Activated T-cell treated with anti-CD3 and anti-CD28 coated beads, Interleukin-2, amount 50 U/mL, for 24 hours (primary cell): Measurements from ENCODE around the gene TLE7.
A peak's percentile ranks its signal among the peaks of the same experiment; 100 is the strongest.

Source experiments
- DNase-seq: peaks from one replicate; pipeline ENCODE4 v3.0.0-alpha.2; 2020
- H3K27ac Mint-ChIP-seq: 2 replicates; pipeline ENCODE4 v1.8.0; 2020; ENCODE audit warnings: mild to moderate bottlenecking, mixed read lengths
- H3K27me3 Mint-ChIP-seq: 2 replicates; pipeline ENCODE4 v1.8.0; 2020; ENCODE audit warnings: mixed read lengths
- H3K36me3 Mint-ChIP-seq: 2 replicates; pipeline ENCODE4 v1.8.0; 2020; ENCODE audit warnings: low read depth, mixed read lengths
- H3K4me1 Mint-ChIP-seq: 2 replicates; pipeline ENCODE4 v1.8.0; 2020; ENCODE audit warnings: low read depth, mixed read lengths
- H3K4me3 Mint-ChIP-seq: 2 replicates; pipeline ENCODE4 v1.8.0; 2020; ENCODE audit warnings: mild to moderate bottlenecking, moderate library complexity, mixed read lengths
- H3K9me3 Mint-ChIP-seq: 2 replicates; pipeline ENCODE4 v1.8.0; 2020; ENCODE audit warnings: mixed read lengths

The TLE7 gene

DNA sequence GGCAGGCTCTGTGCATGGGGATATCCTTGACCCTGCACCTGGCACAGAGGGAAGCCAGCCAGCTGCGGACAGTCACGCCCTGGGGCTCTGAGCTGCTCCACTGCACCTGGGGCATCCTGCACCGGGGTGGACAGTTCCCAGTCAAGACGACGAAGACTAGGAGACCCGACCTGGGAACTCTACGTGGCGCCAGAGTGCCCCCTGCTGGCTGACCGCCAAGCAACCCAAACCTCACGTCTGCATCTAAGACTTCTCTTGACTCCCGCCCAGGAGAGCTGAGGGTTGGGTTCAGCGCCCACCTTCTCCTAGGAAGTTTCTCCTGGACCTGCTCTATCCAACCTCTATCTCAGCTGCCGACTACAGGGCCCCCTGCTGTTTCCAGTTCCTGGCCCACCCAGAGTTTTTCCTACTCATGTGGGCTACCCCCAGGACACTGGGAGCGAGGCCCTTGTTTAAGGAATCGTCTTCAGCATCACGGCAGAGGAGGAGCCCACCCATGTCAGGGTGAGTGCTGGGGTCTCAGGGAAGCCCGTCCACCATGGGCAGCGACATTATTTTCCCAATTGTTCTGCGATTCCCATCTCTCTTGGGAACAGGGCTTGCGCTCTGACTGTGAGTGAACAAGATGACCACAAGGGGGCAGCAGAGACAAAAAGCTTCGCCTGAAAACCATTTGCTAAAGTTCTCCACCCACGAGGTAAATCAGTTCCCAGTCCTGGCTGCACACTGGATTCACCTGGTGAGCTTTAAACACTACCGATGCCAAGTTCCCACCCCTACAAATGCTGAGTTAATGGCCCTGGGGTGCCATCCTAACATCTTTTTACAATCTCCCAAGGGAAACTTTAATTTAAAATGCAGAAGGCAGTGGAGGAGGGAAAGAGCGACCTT, 29.3 kb downstream of the TLE7 start:
- no peak overlapping the region for H3K4me3 Mint-ChIP-seq
- H3K36me3 Mint-ChIP-seq: no peaks in the 10 kb centered on the region
- H3K27me3 Mint-ChIP-seq: peaks cover 46% of the 10 kb centered on the region
- H3K4me1 Mint-ChIP-seq: peaks cover 4% of the 10 kb centered on the region
- no peak overlapping the region for H3K27ac Mint-ChIP-seq
- DNase-seq: peak; percentile 71
- H3K9me3 Mint-ChIP-seq: no peaks in the 10 kb centered on the region

- Mint-ChIP-seq H3K27ac (no peak overlapping the region), H3K27me3 (peaks cover 42% of the 10 kb centered on the region), H3K36me3 (no peaks in the 10 kb centered on the region), H3K9me3 (no peaks in the 10 kb centered on the region), H3K4me3 (no peak overlapping the region), H3K4me1 (peaks cover 12% of the 10 kb centered on the region)
- DNase-seq: no peak
Measured at GRCh38 chr16:71410146-71410545, 31.7 kb downstream of the TLE7 start.

DNA sequence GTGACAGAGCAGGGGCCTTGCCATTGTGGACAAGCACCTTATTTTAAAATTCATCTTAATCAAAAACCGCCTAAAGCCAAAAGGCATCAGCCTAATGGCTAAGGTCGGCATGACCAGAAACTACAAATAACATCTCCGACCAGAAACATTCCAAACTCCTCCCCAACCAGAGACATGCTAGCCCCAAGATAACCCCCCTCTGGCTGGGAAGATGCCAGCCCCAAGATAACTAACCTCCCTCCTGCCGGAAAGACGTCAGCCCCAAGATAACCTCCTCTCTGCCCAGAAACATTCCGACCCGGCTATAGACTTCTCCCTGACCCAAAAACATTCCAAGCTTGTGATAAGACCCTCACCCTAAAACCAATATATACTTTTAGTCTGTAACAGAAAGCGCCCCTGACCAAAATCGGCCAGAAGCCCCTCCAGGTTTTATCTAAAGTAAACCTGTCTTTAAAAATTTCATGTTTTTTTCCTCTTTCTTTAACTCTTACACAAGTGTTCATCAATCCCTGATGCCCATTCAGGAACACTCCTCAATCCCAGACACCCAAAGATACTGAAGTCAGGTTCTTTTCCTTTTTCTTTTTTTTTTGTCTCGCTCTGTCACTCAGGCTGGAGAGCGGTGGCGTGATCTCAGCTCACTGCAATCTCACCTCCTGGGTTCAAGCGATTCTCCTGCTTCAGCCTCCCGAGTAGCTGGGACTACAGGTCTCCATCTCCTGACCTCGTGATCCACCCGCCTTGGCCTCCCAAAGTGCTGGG, 32.7 kb downstream of the TLE7 start:
- Mint-ChIP-seq H3K27me3 (peaks cover 50% of the 10 kb centered on the region), H3K4me3 (no peak overlapping the region), H3K27ac (no peak overlapping the region), H3K4me1 (peaks cover 12% of the 10 kb centered on the region), H3K9me3 (no peaks in the 10 kb centered on the region), H3K36me3 (no peaks in the 10 kb centered on the region)
- DNase-seq: no peak

- H3K4me3 Mint-ChIP-seq: no peak overlapping the region
- no peak for DNase-seq
- H3K27ac Mint-ChIP-seq: no peak overlapping the region
- peaks cover 56% of the 10 kb centered on the region for H3K27me3 Mint-ChIP-seq
- peaks cover 12% of the 10 kb centered on the region for H3K4me1 Mint-ChIP-seq
- H3K9me3 Mint-ChIP-seq: no peaks in the 10 kb centered on the region
- no peaks in the 10 kb centered on the region for H3K36me3 Mint-ChIP-seq
Measured at GRCh38 chr16:71408536-71408935, 33.3 kb downstream of the TLE7 start.

DNA sequence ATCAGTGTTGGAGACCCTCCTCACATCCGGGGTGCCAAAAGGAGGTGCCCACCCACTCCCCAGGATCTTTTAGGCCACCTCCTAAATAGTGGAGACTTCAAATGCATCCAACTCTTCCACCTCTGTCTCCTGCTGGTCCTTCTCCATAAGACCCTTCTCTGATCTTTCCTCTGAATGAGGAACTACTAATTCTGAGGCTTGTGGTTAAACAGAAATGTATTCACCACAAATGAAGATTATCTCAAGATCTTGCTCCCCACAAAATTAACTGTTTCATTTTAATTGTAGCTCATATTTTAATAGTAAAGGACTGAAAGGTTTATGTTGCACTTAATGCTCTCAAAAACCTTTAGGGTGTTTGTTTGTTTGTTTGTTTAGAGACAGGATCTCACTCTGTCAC, 34.1 kb downstream of the TLE7 start:
- Mint-ChIP-seq H3K36me3 (no peaks in the 10 kb centered on the region), H3K4me1 (peaks cover 11% of the 10 kb centered on the region), H3K9me3 (no peaks in the 10 kb centered on the region), H3K27me3 (peaks cover 57% of the 10 kb centered on the region), H3K27ac (no peak overlapping the region), H3K4me3 (no peak overlapping the region)
- no peak for DNase-seq

GRCh38 chr16:71406724-71407123, 35.1 kb downstream of the TLE7 start:
- peaks cover 8% of the 10 kb centered on the region for H3K4me1 Mint-ChIP-seq

GRCh38 chr16:71406316-71406715, 35.5 kb downstream of the TLE7 start:
- H3K9me3 Mint-ChIP-seq: no peaks in the 10 kb centered on the region
- DNase-seq: no peak
- H3K4me1 Mint-ChIP-seq: peaks cover 8% of the 10 kb centered on the region
- H3K4me3 Mint-ChIP-seq: no peak overlapping the region
- H3K36me3 Mint-ChIP-seq: no peaks in the 10 kb centered on the region
- H3K27me3 Mint-ChIP-seq: peaks cover 50% of the 10 kb centered on the region
- no peak overlapping the region for H3K27ac Mint-ChIP-seq

More at GRCh38 chr16:71406724-71407123, 35.1 kb downstream of the TLE7 start:
- no peaks in the 10 kb centered on the region for H3K9me3 Mint-ChIP-seq
- no peak overlapping the region for H3K27ac Mint-ChIP-seq
- peaks cover 52% of the 10 kb centered on the region for H3K27me3 Mint-ChIP-seq
- DNase-seq: no peak
- H3K4me3 Mint-ChIP-seq: no peak overlapping the region
- H3K36me3 Mint-ChIP-seq: no peaks in the 10 kb centered on the region

GRCh38 chr16:71404364-71404763, 37.5 kb downstream of the TLE7 start:
- Mint-ChIP-seq H3K27me3 (peaks cover 56% of the 10 kb centered on the region), H3K4me1 (peaks cover 8% of the 10 kb centered on the region), H3K4me3 (no peak overlapping the region), H3K36me3 (no peaks in the 10 kb centered on the region), H3K9me3 (no peaks in the 10 kb centered on the region), H3K27ac (no peak overlapping the region)
- DNase-seq: no peak

DNA sequence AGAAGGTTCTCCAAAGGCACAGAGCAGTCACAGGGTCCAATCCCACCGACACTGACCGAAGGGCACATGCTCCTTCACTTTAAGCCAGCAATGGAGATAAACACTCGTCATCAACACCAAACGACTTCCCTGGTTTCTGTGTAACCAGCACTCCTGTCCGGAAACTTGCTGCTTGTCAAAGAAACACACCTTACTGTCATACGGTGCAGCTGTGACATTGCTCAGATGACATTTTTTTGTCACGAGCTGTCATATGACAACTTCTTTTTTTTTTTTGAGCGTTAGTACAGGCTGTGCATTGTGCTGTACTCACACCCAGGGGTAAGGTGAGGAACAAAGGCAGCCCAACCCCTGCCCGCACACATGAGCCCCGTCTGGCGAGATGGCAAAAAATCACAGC, 39.2 kb downstream of the TLE7 start:
- Mint-ChIP-seq H3K9me3 (no peaks in the 10 kb centered on the region), H3K4me1 (peaks cover 8% of the 10 kb centered on the region), H3K4me3 (no peak overlapping the region), H3K27me3 (peaks cover 50% of the 10 kb centered on the region), H3K27ac (no peak overlapping the region), H3K36me3 (no peaks in the 10 kb centered on the region)
- no peak for DNase-seq

GRCh38 chr16:71402007-71402406, 39.8 kb downstream of the TLE7 start:
- H3K36me3 Mint-ChIP-seq: no peaks in the 10 kb centered on the region
- H3K4me1 Mint-ChIP-seq: peaks cover 8% of the 10 kb centered on the region
- H3K4me3 Mint-ChIP-seq: no peak overlapping the region
- H3K27ac Mint-ChIP-seq: no peak overlapping the region
- peaks cover 50% of the 10 kb centered on the region for H3K27me3 Mint-ChIP-seq
- DNase-seq: no peak
- H3K9me3 Mint-ChIP-seq: no peaks in the 10 kb centered on the region

DNA sequence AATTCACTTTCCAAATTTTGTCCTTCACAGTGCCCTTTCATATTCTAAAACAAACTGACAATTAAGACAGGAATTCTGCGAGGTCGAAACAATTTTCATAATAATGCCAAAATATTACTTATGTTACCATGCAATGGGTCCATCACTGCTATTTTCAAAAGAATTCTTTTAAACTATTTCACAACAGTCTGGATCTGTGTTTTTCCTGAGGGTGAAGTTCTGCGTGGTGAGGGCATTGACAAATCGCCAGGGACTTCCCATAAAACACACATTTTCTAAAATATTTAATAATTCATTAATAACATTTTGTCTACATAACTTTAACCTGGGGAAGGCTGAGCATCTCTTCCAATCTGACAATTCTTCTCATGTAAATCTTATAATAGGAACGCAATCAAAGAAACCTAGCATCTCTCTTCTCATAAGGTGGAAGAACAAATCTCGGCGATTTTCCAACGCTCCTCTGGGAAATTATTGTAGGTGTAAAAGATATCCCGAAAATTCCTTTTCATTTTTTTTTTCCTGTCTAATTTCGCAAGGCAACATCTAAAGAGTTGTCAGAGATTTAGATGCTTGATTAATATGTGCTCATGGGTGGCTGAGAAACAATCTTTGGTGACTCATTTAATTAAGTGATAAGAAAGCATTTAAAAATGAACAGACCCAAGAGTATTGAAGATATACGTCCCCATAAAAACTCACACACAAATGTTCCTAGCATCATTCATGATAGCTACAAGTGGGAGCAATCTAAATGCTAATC, 41.9 kb downstream of the TLE7 start:
- Mint-ChIP-seq H3K36me3 (no peaks in the 10 kb centered on the region), H3K27me3 (peaks cover 42% of the 10 kb centered on the region), H3K9me3 (no peaks in the 10 kb centered on the region), H3K4me1 (no peaks in the 10 kb centered on the region), H3K27ac (no peak overlapping the region), H3K4me3 (no peak overlapping the region)
- DNase-seq: no peak

DNA sequence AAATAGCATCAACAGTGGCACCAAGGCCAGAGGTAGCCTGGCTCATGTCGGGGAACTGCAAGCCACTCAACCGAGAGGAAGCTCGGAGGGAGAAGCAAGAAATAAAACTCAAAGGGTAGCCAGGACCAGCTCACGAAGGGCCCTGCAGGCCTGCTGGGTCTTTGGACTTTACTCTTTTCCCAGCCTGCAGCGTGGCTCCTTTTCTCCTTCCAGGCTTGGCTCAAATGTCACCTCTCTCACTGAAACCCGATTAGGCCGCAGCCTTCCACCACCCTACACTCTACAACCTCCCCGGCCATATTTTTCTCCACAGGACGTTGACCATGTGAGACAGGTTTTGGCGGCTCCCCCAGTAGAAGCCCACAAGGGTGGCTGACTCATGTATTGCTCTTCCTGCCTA, 45.3 kb downstream of the TLE7 start:
- Mint-ChIP-seq H3K36me3 (no peaks in the 10 kb centered on the region), H3K9me3 (no peaks in the 10 kb centered on the region), H3K27ac (no peak overlapping the region), H3K27me3 (peaks cover 37% of the 10 kb centered on the region), H3K4me3 (no peak overlapping the region), H3K4me1 (no peaks in the 10 kb centered on the region)
- no peak for DNase-seq

GRCh38 chr16:71389330-71389729, 52.5 kb downstream of the TLE7 start:
- peaks cover 7% of the 10 kb centered on the region for H3K4me1 Mint-ChIP-seq
- H3K27me3 Mint-ChIP-seq: peaks cover 63% of the 10 kb centered on the region
- no peak for DNase-seq
- H3K4me3 Mint-ChIP-seq: no peak overlapping the region
- H3K9me3 Mint-ChIP-seq: no peaks in the 10 kb centered on the region
- H3K27ac Mint-ChIP-seq: no peak overlapping the region
- no peaks in the 10 kb centered on the region for H3K36me3 Mint-ChIP-seq

- no peak for DNase-seq
- Mint-ChIP-seq H3K27me3 (peaks cover 52% of the 10 kb centered on the region), H3K4me3 (no peak overlapping the region), H3K36me3 (no peaks in the 10 kb centered on the region), H3K27ac (no peak overlapping the region), H3K4me1 (peaks cover 7% of the 10 kb centered on the region), H3K9me3 (no peaks in the 10 kb centered on the region)
Measured at GRCh38 chr16:71387045-71387871, 54.6 kb downstream of the TLE7 start.
